ENCODE data around the gene PODXL.
A peak's percentile ranks its signal among the peaks of the same experiment; 100 is the strongest.

Gene PODXL

GRCh38 chr7:131563918-131564317 lies 7.5 kb upstream of the PODXL start:
- no peak for DNase-seq

GRCh38 chr7:131562941-131563340 lies 6.5 kb upstream of the PODXL start:
- DNase-seq, result no peak

GRCh38 chr7:131560061-131560460 lies 3.6 kb upstream of the PODXL start:
- no peak for DNase-seq

GRCh38 chr7:131557652-131558385 lies 1.4 kb upstream of the PODXL start:
- no peak for DNase-seq

GRCh38 chr7:131556909-131557651 lies 652 bp upstream of the PODXL start:
- DNase-seq, result no peak

- DNase-seq, result peak; percentile 2
These were observed 826 bp downstream of the PODXL start for GRCh38 chr7:131555552-131556052.

GRCh38 chr7:131554880-131555516 lies 1.4 kb downstream of the PODXL start:
- DNase-seq, result no peak

GRCh38 chr7:131553931-131554330 lies 2.5 kb downstream of the PODXL start:
- no peak for DNase-seq

GRCh38 chr7:131552053-131552452 lies 4.4 kb downstream of the PODXL start:
- no peak for DNase-seq

GRCh38 chr7:131550846-131551245 lies 5.6 kb downstream of the PODXL start:
- no peak for DNase-seq

- no peak for DNase-seq
These were observed 8.1 kb downstream of the PODXL start for GRCh38 chr7:131548371-131548770.

GRCh38 chr7:131547589-131547988 lies 8.8 kb downstream of the PODXL start:
- no peak for DNase-seq

- DNase-seq, result no peak
These were observed 9.8 kb downstream of the PODXL start for GRCh38 chr7:131546583-131547141.

- DNase-seq, result no peak
These were observed 10.3 kb downstream of the PODXL start for GRCh38 chr7:131546126-131546525.

GRCh38 chr7:131544449-131545301 lies 11.8 kb downstream of the PODXL start:
- DNase-seq, result no peak

- no peak for DNase-seq
These were observed 12.4 kb downstream of the PODXL start for GRCh38 chr7:131544021-131544420.

GRCh38 chr7:131543298-131543697 lies 13.1 kb downstream of the PODXL start:
- DNase-seq, result no peak

- DNase-seq, result no peak
These were observed 15.8 kb downstream of the PODXL start for GRCh38 chr7:131540491-131541162.

GRCh38 chr7:131538813-131539179 lies 17.6 kb downstream of the PODXL start:
- no peak for DNase-seq

GRCh38 chr7:131538071-131538812 lies 18.2 kb downstream of the PODXL start:
- no peak for DNase-seq

- DNase-seq, result no peak
These were observed 18.9 kb downstream of the PODXL start for GRCh38 chr7:131537571-131537978.
